Activated CD4-positive, alpha-beta memory T cell treated with anti-CD3 and anti-CD28 coated beads, Interleukin-2, amount 10 ng/mL, durations not matched to agents 7 days and 5 days (primary cell): ENCODE data around the gene UBE2G2. TPM values are rescaled to one million over a fixed set of nuclear protein-coding genes. Genes with fewer than 3 reads are reported as not detected.

Source experiments
- CTCF ChIA-PET: fragments of 350-600 bp; sonication (Branson Sonifier 250); formaldehyde crosslinking; loops from one replicate; lab custom pipeline; 2021; ENCODE audit warnings: antibody characterized with exemption, inconsistent platforms; lab: Charles Lee
- POLR2A ChIA-PET: fragments of 350-600 bp; sonication (Branson Sonifier 250); formaldehyde crosslinking; loops from one replicate; lab custom pipeline; 2021; ENCODE audit warnings: antibody characterized with exemption; lab: Charles Lee
- DNase-seq: peaks from one replicate; pipeline ENCODE4 v3.0.0-alpha.2; 2020
- H3K27ac Mint-ChIP-seq: one replicate; pipeline ENCODE4 v1.8.0; 2021; ENCODE audit warnings: mild to moderate bottlenecking, mixed read lengths
- H3K27me3 Mint-ChIP-seq: one replicate; pipeline ENCODE4 v1.8.0; 2021; ENCODE audit warnings: mixed read lengths
- H3K36me3 Mint-ChIP-seq: one replicate; pipeline ENCODE4 v1.8.0; 2021; ENCODE audit warnings: low read depth, mixed read lengths
- H3K4me1 Mint-ChIP-seq: one replicate; pipeline ENCODE4 v1.8.0; 2021; ENCODE audit warnings: mixed read lengths
- H3K4me3 Mint-ChIP-seq: one replicate; pipeline ENCODE4 v1.8.0; 2021; ENCODE audit warnings: mild to moderate bottlenecking, mixed read lengths
- H3K9me3 Mint-ChIP-seq: one replicate; pipeline ENCODE4 v1.8.0; 2021; ENCODE audit warnings: mixed read lengths
- total RNA-seq, 2 experiments: library from RNA; stranded (reverse); gene quantifications; one replicate each; pipeline ENCODE4 v1.2.3, GENCODE V29; 2021

UBE2G2 gene
- total RNA-seq, 2 experiments from 2014 or later, result 70.7 to 74.0 TPM

DNA sequence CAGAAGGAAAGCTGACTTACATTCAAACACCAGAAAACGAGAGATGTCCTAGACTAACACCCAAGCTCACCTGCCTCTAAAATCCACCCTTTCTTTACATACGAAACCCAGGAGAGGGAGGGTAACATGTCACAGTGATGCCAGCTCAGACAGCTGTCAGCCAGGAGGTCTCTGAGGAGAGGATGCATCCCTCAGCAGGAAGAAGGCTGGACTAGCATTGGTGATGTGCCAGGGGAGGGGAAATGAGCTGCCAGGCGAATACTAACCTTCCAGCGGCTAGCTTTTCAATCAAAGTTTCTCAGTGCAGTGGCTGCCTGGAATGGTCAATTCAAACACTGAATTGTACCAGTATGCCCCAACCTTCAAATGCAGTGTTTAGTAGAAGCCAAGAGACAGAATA is 3.6 kb upstream of the UBE2G2 start:
- H3K9me3 Mint-ChIP-seq, result no peaks in the 10 kb centered on the region
- H3K27ac Mint-ChIP-seq, result no peak overlapping the region
- no peak overlapping the region for H3K4me3 Mint-ChIP-seq
- peaks cover 19% of the 10 kb centered on the region for H3K4me1 Mint-ChIP-seq
- H3K36me3 Mint-ChIP-seq, result peaks cover 47% of the 10 kb centered on the region
- no peaks in the 10 kb centered on the region for H3K27me3 Mint-ChIP-seq
- ChIA-PET POLR2A (interaction anchor here (1.4 to 3.7 kb wide), 2 partner anchors 10 to 12 kb away, joined by 5 to 16 read pairs; partner anchors contain the start of gene SUMO3), CTCF (interaction anchor here (1.2 kb wide), 1 partner anchor 127 kb away, joined by 3 read pairs; no protein-coding TSS in a partner anchor)
- DNase-seq, result no peak

DNA sequence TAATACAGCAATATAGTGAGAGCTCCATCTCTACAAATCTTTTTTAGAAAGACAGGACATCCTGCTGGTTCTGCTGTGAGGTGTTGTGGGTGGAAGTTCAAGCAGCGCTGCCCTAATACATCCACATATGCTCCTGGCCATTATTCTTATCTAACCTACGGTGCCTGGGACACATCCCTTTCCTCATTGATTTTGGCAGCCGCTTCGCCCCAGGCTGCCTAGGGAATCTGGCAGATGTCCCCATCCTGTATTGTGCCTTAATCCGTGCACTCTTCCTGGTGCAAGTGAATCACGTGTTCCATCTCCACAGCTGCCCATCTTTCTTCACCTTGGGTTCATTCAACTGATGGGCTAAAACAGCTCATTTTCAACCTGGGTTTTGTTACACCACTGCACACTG is 3.1 kb upstream of the UBE2G2 start:
- CTCF ChIA-PET, result interaction anchor here (1.2 kb wide), 1 partner anchor 127 kb away, joined by 3 read pairs; no protein-coding TSS in a partner anchor

DNA sequence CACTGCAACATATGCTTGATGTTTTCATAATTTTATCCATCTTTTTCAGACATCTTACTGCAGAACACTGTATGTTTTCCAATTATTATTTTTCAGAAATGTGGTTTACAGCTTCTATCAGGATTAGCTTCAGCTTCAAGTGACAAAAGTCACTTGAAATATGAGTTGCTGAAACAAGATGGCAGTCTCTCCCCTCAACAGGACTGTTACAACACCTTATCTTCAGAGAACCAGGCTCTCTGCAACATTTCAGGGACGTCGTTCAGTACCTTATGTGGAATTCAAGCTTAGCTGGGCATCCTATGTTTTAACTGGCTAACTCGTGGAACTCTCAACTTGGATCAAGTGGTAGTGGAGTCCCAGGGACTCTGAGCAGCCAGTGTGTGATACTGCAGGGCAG is 2.0 kb upstream of the UBE2G2 start:
- no peak overlapping the region for H3K4me3 Mint-ChIP-seq
- no peak overlapping the region for H3K27ac Mint-ChIP-seq
- H3K36me3 Mint-ChIP-seq, result peaks cover 43% of the 10 kb centered on the region
- no peaks in the 10 kb centered on the region for H3K9me3 Mint-ChIP-seq
- DNase-seq, result no peak
- H3K27me3 Mint-ChIP-seq, result no peaks in the 10 kb centered on the region
- H3K4me1 Mint-ChIP-seq, result peaks cover 33% of the 10 kb centered on the region
- ChIA-PET POLR2A (interaction anchor here (1.1 to 5.9 kb wide), 5 partner anchors 10 to 128 kb away, joined by 4 to 76 read pairs (median 7); partner anchors contain the start of gene PTTG1IP), CTCF (interaction anchor here (1.0 to 6.1 kb wide), 3 partner anchors 10 to 293 kb away, joined by 3 to 84 read pairs (median 4); partner anchors contain the start of gene PTTG1IP)

More for the DNA sequence above, 3.1 kb upstream of the UBE2G2 start:
- DNase-seq, result no peak
- peaks cover 23% of the 10 kb centered on the region for H3K4me1 Mint-ChIP-seq
- no peaks in the 10 kb centered on the region for H3K27me3 Mint-ChIP-seq
- H3K36me3 Mint-ChIP-seq, result peaks cover 45% of the 10 kb centered on the region
- POLR2A ChIA-PET, result interaction anchor here (1.2 to 3.7 kb wide), 3 partner anchors 10 to 13 kb away, joined by 5 to 16 read pairs (median 5); partner anchors contain the start of gene SUMO3
- no peaks in the 10 kb centered on the region for H3K9me3 Mint-ChIP-seq
- H3K27ac Mint-ChIP-seq, result no peak overlapping the region
- H3K4me3 Mint-ChIP-seq, result no peak overlapping the region

- ChIA-PET CTCF (interaction anchor here (1.0 to 6.1 kb wide), 13 partner anchors 9 to 334 kb away, joined by 3 to 84 read pairs (median 7); partner anchors contain the start of genes PTTG1IP and SUMO3), POLR2A (interaction anchor here (0.7 to 5.9 kb wide), 12 partner anchors 9 to 720 kb away, joined by 3 to 76 read pairs (median 11); partner anchors contain the start of genes PTTG1IP, SLX9 and SUMO3)
- no peaks in the 10 kb centered on the region for H3K9me3 Mint-ChIP-seq
- H3K27ac Mint-ChIP-seq, result peak overlapping the region; percentile 63
- H3K36me3 Mint-ChIP-seq, result peaks cover 50% of the 10 kb centered on the region
- H3K4me1 Mint-ChIP-seq, result peaks cover 39% of the 10 kb centered on the region
- H3K27me3 Mint-ChIP-seq, result no peaks in the 10 kb centered on the region
- peak overlapping the region; percentile 82 for H3K4me3 Mint-ChIP-seq
- no peak for DNase-seq
These were observed 955 bp upstream of the UBE2G2 start for GRCh38 chr21:44802396-44803153.

DNA sequence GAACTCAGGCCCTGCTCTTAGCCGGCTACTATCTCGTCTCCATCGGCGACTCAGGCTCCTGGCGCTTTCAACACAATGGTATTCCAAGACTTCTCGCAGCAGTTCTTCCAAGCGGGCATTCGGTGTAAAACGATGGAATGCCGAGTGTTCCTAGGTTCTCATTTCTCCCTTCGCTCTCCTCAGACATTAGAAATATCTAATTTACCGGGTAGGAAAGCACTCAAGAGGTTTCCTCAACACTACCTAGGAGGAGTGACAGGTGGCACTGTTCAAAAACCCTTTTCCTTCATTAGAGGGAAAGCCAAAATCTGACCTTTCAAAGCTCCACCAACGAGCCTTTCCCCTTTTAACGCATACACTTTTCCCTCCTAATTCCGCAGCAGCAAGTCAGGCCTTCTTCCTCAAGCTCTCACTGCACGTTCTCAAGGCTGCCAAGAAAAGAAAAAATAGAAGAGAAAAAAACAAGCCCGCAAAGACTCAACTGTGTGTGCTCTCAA is 601 bp downstream of the UBE2G2 start:
- peak overlapping the region; percentile 88 for H3K4me3 Mint-ChIP-seq
- H3K27ac Mint-ChIP-seq, result peak overlapping the region; percentile 80
- CTCF ChIA-PET, result interaction anchor here (0.6 to 6.1 kb wide), 30 partner anchors 8 to 485 kb away, joined by 3 to 84 read pairs (median 4); partner anchors contain the start of genes PTTG1IP and SUMO3
- no peak for DNase-seq
- peaks cover 48% of the 10 kb centered on the region for H3K36me3 Mint-ChIP-seq
- H3K27me3 Mint-ChIP-seq, result no peaks in the 10 kb centered on the region
- H3K4me1 Mint-ChIP-seq, result peaks cover 50% of the 10 kb centered on the region
- H3K9me3 Mint-ChIP-seq, result no peaks in the 10 kb centered on the region
- POLR2A ChIA-PET, result interaction anchor here (0.9 to 5.9 kb wide), 16 partner anchors 14 to 276 kb away, joined by 3 to 76 read pairs (median 4); partner anchors contain the start of genes ADARB1, KRTAP12-3, PTTG1IP and SLX9

DNA sequence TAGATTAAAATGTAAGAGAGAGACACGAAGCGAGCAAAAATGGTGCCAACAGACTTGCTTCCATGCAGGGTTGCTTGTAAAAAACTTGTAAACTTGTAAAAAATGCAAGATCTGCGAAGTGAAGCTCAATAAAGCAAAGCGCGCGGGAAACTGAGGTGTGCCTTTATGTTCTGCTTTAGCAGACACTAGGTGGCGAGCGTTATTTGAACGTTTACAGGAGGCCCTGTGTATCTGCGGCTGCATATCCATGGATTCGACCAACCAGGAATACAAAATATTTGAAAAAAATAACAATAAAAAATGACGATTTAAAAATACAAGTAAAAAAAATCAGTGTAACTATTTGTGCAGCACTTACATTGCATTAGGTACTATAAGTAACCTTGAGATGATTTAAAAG is 1.5 kb downstream of the UBE2G2 start:
- H3K4me1 Mint-ChIP-seq, result peaks cover 50% of the 10 kb centered on the region
- peak overlapping the region; percentile 88 for H3K4me3 Mint-ChIP-seq
- POLR2A ChIA-PET, result interaction anchor here (1.2 to 5.9 kb wide), 7 partner anchors 18 to 274 kb away, joined by 3 to 76 read pairs (median 15); partner anchors contain the start of genes ADARB1, PTTG1IP and SUMO3
- H3K27ac Mint-ChIP-seq, result no peak overlapping the region
- peak; percentile 41 for DNase-seq
- no peaks in the 10 kb centered on the region for H3K9me3 Mint-ChIP-seq
- CTCF ChIA-PET, result interaction anchor here (0.6 to 6.1 kb wide), 22 partner anchors 15 to 460 kb away, joined by 3 to 84 read pairs (median 4); partner anchors contain the start of genes ITGB2, PTTG1IP and SUMO3
- H3K27me3 Mint-ChIP-seq, result no peaks in the 10 kb centered on the region
- peaks cover 40% of the 10 kb centered on the region for H3K36me3 Mint-ChIP-seq

GRCh38 chr21:44799646-44800045 is 2.0 kb downstream of the UBE2G2 start:
- POLR2A ChIA-PET, result interaction anchor here (1.3 to 5.9 kb wide), 5 partner anchors 19 to 132 kb away, joined by 3 to 76 read pairs (median 18); partner anchors contain the start of genes PTTG1IP and SUMO3
- peak overlapping the region; percentile 16 for H3K4me3 Mint-ChIP-seq
- no peak overlapping the region for H3K27ac Mint-ChIP-seq

GRCh38 chr21:44797775-44798174 is 3.8 kb downstream of the UBE2G2 start:
- Mint-ChIP-seq H3K9me3 (no peaks in the 10 kb centered on the region), H3K27ac (no peak overlapping the region), H3K27me3 (no peaks in the 10 kb centered on the region), H3K36me3 (peaks cover 31% of the 10 kb centered on the region), H3K4me1 (peaks cover 57% of the 10 kb centered on the region), H3K4me3 (no peak overlapping the region)
- POLR2A ChIA-PET, result no interaction called here
- no peak for DNase-seq
- CTCF ChIA-PET, result interaction anchor here (6.1 kb wide), 1 partner anchor 77 kb away, joined by 84 read pairs; the partner anchor contains the start of gene PTTG1IP

More at GRCh38 chr21:44799646-44800045, 2.0 kb downstream of the UBE2G2 start:
- no peaks in the 10 kb centered on the region for H3K9me3 Mint-ChIP-seq
- DNase-seq, result no peak
- CTCF ChIA-PET, result interaction anchor here (0.6 to 6.1 kb wide), 14 partner anchors 18 to 459 kb away, joined by 3 to 84 read pairs (median 4); partner anchors contain the start of genes ITGB2, PTTG1IP and SUMO3
- H3K36me3 Mint-ChIP-seq, result peaks cover 35% of the 10 kb centered on the region
- H3K27me3 Mint-ChIP-seq, result no peaks in the 10 kb centered on the region
- H3K4me1 Mint-ChIP-seq, result peaks cover 50% of the 10 kb centered on the region

- Mint-ChIP-seq H3K9me3 (no peaks in the 10 kb centered on the region), H3K27me3 (no peaks in the 10 kb centered on the region), H3K36me3 (peaks cover 44% of the 10 kb centered on the region), H3K4me3 (no peak overlapping the region), H3K27ac (no peak overlapping the region), H3K4me1 (peaks cover 54% of the 10 kb centered on the region)
- DNase-seq, result no peak
- ChIA-PET CTCF (interaction anchor here (3.2 kb wide), 1 partner anchor 285 kb away, joined by 51 read pairs; no protein-coding TSS in a partner anchor), POLR2A (no interaction called here)
These were observed 6.3 kb downstream of the UBE2G2 start for GRCh38 chr21:44795342-44795741.

DNA sequence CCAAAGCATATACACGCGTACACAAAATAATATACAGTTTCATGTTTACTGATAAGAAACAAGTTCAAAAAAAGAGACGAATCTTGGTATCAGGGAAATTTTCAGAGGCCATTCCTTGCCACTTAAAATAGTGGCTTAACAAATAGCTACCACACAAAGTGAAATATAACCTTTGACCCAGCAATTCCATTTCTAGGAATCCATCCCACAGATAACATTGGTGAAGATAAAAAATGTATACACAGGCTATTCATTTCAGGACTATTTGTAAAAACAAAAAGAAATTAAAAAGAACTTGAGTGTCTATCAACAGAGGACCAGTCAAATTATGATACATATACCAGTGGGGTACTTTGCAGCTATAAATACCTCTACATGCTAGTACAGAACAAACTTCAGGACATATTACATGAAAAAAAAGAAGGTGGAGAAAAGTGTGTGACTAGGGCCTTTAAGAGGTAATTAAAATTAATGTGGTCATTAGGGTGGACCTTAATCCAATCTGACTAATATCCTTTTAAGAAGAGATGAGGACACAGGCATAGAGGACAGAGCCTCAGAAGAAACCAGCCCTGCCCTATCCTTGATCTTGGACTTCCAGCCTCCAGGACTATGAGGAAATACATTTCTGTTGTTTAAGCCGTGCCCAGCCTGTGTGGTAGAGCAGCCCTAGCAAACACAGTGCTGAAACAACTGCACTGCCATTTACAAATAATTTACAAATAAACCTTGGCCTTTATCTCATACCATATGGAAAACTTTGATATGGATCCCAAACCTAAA is 7.8 kb downstream of the UBE2G2 start:
- POLR2A ChIA-PET, result interaction anchor here (0.6 to 2.1 kb wide), 4 partner anchors 9 to 146 kb away, joined by 3 to 7 read pairs (median 4); partner anchors contain the start of gene SLX9
- peaks cover 43% of the 10 kb centered on the region for H3K4me1 Mint-ChIP-seq

More for the DNA sequence above, 7.8 kb downstream of the UBE2G2 start:
- Mint-ChIP-seq H3K9me3 (no peaks in the 10 kb centered on the region), H3K27ac (peak overlapping the region; percentile 50), H3K4me3 (no peak overlapping the region), H3K36me3 (peaks cover 39% of the 10 kb centered on the region), H3K27me3 (no peaks in the 10 kb centered on the region)
- CTCF ChIA-PET, result interaction anchor here (0.5 to 3.2 kb wide), 44 partner anchors 8 to 887 kb away, joined by 3 to 51 read pairs (median 4); partner anchors contain the start of genes KRTAP12-3, PTTG1IP and UBE2G2
- no peak for DNase-seq
